SK-N-DZ (cell line): ENCODE data around the gene ROPN1B.

ENCODE experiments used
- DNase-seq: peaks from one replicate; pipeline ENCODE4 v3.0.0-alpha.2; 2015; ENCODE audit warnings: low spot score

ROPN1B gene

GRCh38 chr3:126003447-126004190 lies 34.6 kb downstream of the ROPN1B start:
- no peak for DNase-seq

- DNase-seq: no peak
Measured at GRCh38 chr3:126004217-126004616, 35.2 kb downstream of the ROPN1B start.

- DNase-seq: no peak
Measured at GRCh38 chr3:126004692-126005091, 35.7 kb downstream of the ROPN1B start.

- DNase-seq: no peak
Measured at GRCh38 chr3:126005951-126006350, 37.0 kb downstream of the ROPN1B start.

GRCh38 chr3:126008219-126008618 lies 39.2 kb downstream of the ROPN1B start:
- DNase-seq: no peak

GRCh38 chr3:126009181-126009580 lies 40.2 kb downstream of the ROPN1B start:
- DNase-seq: no peak

GRCh38 chr3:126013751-126014156 lies 44.8 kb downstream of the ROPN1B start:
- DNase-seq: no peak

GRCh38 chr3:126014252-126014651 lies 45.3 kb downstream of the ROPN1B start:
- DNase-seq: no peak

GRCh38 chr3:126015075-126015474 lies 46.1 kb downstream of the ROPN1B start:
- no peak for DNase-seq

GRCh38 chr3:126016616-126017015 lies 47.6 kb downstream of the ROPN1B start:
- DNase-seq: no peak

- DNase-seq: no peak
Measured at GRCh38 chr3:126017362-126017761, 48.4 kb downstream of the ROPN1B start.

- DNase-seq: no peak
Measured at GRCh38 chr3:126018545-126018944, 49.6 kb downstream of the ROPN1B start.

GRCh38 chr3:126018995-126019394 lies 50.0 kb downstream of the ROPN1B start:
- DNase-seq: no peak

- no peak for DNase-seq
Measured at GRCh38 chr3:126019683-126020082, 50.7 kb downstream of the ROPN1B start.

- no peak for DNase-seq
Measured at GRCh38 chr3:126021224-126021623, 52.2 kb downstream of the ROPN1B start.

- DNase-seq: no peak
Measured at GRCh38 chr3:126021702-126022101, 52.7 kb downstream of the ROPN1B start.

GRCh38 chr3:126022741-126023359 lies 53.9 kb downstream of the ROPN1B start:
- no peak for DNase-seq

GRCh38 chr3:126023390-126023789 lies 54.4 kb downstream of the ROPN1B start:
- no peak for DNase-seq

GRCh38 chr3:126024049-126024854 lies 55.3 kb downstream of the ROPN1B start:
- DNase-seq: no peak

- DNase-seq: no peak
Measured at GRCh38 chr3:126025116-126025729, 56.2 kb downstream of the ROPN1B start.

- no peak for DNase-seq
Measured at GRCh38 chr3:126025862-126026261, 56.9 kb downstream of the ROPN1B start.

- no peak for DNase-seq
Measured at GRCh38 chr3:126026277-126026751, 57.3 kb downstream of the ROPN1B start.
